NCI-H526 (cell line): ENCODE measurements around the gene DPP8.
"Not testable (repeated sequence)": the region's sequence is repeated elsewhere in the genome, so short reads cannot be mapped to it uniquely, and the experiment has no call there.

Experiments used
- DNase-seq, 2 experiments: peaks; one replicate each; lab custom pipeline; 2025; lab: John Stamatoyannopoulos, UW

Gene DPP8

DNA sequence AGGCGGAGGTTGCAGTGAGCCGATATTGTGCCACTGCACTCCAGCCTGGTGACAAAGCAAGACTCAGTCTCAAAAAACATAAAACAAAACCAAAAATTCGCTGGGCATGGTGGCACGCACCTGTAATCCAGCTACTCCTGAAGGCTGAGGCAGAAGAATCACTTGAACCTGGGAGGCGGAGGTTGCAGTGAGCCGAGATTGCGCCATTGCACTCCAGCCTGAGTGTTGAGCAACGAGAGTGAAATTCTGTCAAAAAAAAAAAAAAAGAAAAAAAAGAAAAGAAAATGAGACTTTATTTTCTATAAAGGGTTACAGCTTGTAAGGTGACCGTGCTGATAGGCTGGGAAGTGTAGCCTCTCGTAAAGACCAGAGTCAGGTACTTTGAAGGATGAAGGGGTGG lies 6.7 kb upstream of the DPP8 start:
- DNase-seq, result no peak

DNA sequence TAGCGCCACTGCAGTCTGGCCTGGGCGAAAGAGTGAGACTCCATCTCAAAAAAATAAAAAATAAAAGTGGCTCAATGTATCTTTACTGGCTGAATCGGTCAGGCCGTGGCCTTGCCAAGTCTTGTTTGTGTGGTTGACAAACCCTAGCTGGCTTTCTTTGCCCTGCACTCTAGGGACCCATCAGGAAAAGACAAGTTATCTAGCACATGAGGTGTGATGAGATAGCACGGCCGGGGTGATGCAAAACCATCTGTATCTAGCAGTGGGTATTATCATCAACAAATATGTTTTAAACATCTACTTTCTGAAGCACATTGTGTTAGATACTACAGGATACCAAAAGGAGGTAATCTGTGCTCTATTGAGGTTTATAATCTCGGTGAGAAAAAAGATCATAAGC lies 3.9 kb upstream of the DPP8 start:
- DNase-seq, result no peak

DNA sequence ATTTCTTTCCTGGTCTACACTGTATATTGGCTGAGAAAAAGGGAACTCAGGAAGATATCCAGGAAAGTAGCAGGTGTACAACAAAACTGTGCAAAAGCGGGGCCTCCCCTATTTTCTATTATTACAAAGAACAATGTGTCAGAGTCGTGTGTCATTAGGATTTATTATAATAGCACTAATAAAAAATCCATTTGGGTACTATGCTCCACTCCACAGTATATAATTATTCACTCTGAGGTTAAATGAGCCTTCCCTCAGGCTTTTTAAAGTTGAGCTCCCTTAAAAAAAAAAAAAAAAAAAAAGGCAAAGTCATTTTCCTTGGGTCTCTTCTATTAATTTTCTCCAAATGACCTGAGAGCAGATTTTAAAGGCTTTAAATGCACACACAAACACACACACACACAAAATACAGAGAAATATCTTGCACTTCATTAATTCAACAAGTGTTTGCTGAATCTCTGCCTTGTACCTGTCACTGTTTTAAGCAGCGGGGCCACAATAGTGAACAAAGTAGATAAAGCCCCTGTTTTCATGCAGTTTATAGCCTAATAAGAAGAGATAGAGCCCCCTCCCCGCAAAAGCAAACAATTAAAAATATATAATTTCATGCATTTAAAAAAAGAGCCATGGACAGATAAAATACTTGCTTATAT lies 1.3 kb upstream of the DPP8 start:
- DNase-seq, result no peak

DNA sequence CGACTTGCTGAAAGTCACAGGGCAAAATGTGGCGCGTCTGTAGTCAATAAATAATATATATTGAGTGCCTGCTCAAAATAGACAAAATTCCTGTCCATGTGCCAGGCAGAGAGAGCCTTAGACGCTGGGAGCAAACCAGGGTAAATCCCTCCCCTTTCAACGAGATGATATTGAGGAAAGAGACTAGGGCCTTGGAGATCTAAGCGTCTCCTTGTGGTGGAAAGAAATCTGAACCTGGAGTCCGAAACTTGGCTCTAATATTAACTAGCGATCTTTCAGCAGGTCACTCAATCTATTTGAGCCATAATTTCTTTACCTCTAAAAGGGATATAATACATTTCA lies 348 bp upstream of the DPP8 start:
- DNase-seq, result peak in 1 of 2 experiments; percentile 59

DNA sequence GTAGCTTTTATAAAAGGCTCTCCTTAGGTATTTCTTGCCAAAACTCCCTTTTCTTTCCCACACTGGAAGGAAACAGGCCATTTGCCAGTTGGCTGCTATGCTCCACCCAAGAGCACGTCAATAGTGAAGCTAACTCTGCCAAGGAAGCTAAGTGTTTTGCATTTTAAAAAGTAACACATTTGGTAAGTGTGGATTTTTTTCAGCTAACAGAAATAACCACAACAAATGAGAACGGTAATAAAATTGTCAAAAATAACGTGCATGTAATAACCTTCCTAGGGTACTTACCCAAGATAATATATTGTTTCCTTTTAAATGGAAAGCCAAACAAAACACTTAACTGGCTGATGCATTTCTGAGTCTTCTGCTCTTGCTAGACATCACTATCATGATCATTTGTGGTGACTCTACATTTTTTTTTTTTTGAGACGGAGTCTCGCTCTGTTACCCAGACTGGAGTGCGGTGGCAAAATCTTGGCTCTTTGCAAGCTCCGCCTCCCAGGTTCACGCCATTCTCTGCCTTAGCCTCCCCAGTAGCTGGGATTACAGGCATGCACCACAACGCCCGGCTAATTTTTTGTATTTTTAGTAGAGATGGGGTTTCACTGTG lies 4.6 kb downstream of the DPP8 start:
- no peak for DNase-seq

DNA sequence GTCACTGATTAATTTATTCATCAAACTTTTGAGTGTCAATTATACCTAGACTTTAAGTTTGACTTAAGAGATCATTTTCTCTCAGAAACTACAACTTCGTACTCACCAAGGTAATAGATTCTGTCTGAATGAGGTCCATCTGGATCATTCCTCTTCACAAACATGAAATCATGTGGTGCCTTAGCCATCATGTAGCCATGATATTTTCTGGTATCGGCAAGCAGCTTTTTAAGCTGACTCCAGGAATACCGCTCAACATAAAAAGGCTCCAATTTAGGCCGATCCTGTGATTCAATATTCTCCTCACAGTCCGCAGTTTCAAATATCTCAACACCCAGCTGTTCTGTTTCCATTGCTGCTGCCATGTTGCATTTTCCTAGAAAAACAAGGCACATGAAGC lies 5.3 kb downstream of the DPP8 start:
- no peak for DNase-seq

DNA sequence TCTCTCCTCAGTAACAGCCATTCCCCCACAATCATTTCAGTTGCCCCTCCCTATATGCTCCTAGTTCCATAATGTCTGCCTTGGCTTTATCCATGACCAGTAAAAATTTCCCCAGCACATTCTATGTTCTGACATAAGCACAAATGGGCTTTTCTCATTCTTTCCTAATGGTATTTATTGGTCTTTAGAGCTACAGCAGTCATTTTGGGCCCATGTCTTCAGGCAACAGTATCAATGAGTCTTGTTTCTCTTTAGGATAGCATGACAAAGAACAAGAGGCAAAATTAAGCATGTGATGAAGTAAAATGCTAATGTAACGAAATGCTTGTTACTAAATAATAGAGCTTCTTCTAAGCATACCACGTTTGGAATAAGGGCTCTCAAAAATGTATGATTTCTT lies 8.2 kb downstream of the DPP8 start:
- DNase-seq, result no peak

DNA sequence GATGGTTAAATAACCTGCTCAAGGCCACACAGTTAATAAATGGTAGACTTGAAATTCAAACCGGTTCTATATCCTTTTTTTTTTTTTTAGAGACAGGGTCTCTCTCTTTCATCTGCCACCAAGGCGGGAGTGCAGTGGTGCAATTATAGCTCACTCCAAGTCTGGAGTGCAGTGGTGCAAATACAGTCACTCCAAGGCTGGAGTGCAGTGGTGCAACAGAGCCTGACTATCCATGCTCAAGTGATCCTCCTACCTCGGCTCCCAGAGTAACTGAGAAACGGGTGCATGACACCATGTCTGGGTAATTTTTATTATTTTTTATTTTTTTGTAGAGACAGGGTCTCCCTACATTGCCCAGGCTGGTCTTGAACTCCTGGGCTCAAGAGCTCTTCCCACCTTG lies 23.4 kb downstream of the DPP8 start:
- DNase-seq, result no peak

DNA sequence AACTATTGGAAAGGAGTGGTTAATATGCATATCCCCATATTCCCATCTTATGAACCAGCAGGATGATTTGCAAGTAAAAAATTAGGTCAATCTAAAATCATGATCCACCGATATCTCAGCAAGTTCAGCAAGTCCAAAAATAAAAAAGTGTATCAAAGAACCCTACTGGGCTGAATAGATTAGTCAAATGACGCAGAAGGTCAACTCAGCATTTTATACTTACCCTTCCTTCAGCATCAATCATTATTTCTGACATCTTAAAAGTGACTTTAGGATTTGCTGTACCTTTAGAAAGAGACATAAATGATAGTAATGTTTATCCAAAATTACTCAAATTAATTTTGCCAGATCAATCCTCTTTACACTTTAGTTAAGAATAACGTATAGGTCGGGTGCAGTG lies 32.6 kb downstream of the DPP8 start:
- DNase-seq, result no peak

DNA sequence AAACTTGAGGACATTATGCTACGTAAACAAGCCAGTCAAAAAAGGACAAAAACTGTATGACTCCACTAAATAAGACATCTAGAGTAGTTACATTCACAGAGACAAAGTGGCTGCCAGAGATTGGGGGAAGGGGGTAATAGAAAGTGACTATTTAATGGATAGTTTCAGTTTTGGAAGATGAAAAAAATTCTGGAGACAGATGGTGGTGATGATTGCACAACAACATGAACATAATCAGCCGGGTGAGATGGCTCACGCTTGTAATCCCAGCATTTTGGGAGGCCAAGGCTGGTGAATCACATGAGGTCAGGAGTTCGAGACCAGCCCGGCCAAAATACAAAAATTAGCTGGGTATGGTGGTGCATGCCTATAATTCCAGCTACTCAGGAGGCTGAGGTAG lies 40.6 kb downstream of the DPP8 start:
- no peak for DNase-seq

DNA sequence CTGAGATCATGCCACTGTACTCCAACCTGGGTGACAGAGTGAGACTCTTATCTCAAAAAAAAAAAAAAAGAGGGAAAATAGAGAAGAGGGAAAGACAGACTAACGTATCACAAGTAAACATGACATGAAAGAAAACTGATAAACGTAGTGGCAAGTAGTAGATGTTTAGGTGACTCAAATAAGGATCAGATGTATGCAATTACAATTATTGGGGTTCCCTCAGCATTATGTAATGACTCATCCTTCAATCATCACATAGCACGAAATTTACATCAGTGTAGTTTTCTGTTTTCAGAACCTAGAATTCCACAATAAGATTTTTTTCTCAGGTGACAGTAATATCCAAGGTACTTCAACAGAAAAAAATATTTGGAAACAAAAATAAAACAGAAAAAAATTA lies 46.6 kb downstream of the DPP8 start:
- DNase-seq, result no peak

DNA sequence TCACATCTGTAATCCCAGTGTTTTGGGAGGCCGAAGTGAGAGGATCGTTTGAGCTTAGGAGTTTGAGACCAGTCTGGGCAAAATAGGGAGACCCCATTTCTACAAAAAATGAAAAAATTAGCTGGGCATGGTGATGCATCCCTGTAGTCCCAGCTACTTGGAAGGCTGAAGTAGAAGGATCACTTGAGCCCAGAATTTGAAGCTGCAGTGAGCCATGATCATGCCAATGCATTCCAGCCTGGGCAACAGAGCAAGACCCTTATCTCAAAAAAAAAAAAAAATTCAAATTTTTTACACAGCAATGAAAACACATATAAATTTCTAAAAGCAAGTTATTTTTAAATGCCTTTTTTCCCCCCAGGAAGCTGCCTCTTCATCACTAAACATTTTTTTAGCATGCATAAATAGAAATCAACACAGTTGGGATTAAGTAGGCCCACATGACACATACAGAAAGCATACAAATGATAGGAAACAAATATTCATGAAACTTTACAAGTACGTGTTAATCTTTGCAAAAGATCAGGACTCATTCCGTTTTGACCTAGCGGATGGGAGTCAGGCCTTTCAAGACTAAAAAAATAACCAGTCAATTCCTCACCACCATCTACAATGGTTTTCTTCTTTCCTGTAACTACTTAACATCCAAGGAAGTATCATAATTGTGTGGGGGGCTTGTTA lies 49.1 kb downstream of the DPP8 start:
- DNase-seq, result no peak

DNA sequence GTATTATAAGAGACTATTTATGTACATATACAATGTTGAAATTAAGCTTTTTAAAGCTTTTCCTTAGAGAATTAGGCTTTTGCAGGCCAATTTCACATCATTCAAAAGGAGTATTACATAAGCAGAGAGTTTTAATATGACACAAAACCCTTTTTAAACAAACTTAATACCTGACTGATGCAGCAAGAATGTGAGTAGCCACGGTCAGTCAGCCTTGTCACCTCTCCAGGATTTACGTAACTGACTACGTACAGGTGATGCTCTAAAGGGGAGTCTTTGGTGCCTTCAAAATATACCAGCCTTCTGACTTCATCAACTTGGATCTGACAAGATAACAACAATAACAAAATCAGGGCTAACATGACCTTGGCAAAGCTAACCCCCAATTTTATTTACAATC lies 50.6 kb downstream of the DPP8 start:
- no peak for DNase-seq

DNA sequence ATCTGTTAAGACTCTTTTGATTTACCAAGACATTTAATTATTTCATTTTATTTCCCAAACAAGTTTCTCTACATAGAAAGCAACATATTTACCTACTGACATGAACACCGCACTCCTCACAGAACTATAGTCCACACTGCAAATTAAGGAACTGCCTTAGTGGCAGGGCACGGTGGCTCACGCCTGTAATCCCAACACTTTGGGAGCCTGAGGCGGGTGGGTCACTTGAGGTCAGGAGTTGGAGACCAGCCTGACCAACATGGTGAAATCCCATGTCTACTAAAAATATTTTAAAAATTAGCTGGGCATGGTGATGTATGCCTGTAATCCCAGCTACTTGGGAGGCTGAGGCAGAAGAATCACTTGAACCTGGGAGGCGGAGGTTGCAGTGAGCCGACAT lies 54.4 kb downstream of the DPP8 start:
- DNase-seq, result not testable (repeated sequence)

DNA sequence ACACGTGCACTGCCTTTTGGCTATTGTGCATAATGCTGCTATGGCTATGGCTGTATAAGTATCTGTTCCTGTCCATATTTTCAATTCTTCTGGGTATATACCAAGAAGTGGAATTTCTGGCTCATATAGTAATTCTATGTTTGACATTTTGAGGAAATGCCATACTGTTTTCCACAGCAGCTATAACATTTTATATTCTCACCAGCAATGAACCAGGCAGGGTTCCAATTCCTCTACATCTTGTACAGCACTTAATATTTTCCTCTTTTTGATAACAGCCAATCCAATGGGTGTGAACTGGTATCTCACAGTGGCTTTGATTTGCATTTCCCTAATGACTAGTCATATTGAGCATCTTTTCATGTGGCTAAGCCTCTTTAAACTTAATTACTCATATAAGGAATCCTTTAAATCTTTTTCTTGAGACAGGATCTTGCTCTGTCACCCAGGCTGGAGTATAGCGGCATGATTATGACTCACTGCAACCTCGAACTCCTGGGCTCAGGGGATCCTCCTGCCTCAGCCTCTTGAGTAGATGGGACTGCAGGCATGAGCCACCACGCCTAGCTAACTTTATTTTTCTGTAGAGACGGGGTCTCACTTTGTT lies 56.6 kb downstream of the DPP8 start:
- no peak for DNase-seq

DNA sequence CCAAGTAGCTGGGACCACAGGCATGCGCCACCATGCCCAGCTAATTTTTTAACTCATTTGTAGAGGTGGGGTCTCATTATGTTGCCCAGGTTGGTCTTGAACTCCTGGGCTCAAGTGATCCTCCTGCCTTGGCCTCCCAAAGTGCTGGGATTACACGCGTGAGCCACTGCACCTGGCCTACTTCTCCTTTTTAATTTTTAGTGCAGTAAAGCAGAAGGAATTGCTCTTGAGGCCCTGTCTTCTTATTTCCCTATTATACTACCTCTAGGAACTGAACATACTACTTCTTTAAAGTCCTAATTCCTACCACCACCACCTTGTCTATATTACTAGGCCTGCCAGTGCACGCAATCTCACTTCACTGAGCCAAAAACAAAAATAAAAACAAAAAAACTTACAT lies 62.2 kb downstream of the DPP8 start:
- not testable (repeated sequence) for DNase-seq

DNA sequence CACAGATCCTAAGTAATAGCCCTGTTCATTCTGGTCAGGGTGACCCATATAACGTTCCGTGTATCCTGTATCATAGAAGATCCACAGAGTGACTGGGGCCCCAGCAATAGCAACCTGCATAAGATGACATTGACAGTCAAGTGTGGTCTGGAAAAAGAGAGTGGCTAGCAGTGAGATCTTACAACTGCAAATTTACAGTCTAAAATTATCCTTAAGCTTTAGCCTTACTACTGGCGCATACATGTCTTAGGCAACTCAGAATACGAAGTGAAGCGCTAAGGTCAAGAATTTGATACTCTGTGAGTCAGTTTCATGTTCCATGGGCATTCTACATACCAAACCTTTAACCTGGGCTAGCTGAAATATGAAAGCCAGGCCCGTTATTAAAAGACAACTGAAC lies 65.5 kb downstream of the DPP8 start:
- DNase-seq, result no peak

DNA sequence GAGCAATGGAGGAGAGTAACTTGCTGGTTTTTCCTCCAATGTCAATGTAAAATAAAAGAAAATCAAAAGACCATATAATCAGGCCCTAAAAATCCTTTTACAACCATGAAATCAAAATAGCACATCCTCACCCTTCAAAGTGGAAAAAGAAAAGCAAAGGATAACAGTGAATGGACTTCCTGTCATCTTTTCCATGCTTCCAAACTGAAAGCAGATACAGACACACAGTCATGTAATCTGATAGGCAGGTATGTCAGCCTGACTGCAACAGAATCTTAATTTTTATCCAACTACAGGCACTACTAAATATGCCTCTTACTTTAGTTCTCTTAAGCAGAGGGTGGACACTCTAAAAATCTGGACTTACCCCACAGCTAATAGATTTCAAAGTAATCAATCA lies 66.9 kb downstream of the DPP8 start:
- DNase-seq, result no peak

DNA sequence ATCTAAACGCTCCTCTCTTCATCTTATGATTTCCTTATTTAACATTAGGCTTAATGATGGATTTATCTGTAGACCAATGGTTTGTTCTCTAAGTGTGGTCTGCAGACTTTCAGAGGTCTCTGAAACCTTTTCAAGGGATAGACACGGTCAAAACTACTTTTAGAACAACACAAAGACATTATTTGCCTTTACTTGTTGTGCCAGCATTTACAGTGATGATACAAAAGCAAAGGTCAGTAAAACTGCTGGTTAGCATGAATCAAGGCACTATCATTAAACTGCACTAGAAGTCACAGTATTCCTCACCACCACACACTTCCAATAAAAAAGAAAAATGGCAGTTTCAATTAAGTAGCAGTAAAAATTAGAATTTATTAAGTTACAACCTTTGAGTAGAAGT lies 70.3 kb downstream of the DPP8 start:
- no peak for DNase-seq

DNA sequence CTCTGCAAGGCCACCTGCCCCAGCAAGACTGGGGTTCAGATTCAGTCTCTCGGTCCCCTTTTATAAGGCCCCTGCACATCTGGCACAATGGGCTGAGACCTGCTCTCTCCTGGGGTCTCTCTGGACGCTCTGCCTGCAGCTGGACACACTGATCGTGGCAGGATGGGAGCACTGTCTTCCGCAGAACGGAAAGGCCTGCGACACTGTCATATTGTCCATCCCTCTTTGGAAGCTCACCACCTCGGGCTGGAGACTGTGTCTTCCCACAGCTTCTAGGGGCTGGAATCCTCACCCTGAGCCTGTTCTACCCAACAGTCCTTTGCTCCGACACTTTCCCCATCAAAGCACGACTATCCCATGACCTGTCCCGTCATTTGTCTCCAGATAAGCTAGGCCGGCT lies 83.3 kb downstream of the DPP8 start:
- DNase-seq, result no peak

DNA sequence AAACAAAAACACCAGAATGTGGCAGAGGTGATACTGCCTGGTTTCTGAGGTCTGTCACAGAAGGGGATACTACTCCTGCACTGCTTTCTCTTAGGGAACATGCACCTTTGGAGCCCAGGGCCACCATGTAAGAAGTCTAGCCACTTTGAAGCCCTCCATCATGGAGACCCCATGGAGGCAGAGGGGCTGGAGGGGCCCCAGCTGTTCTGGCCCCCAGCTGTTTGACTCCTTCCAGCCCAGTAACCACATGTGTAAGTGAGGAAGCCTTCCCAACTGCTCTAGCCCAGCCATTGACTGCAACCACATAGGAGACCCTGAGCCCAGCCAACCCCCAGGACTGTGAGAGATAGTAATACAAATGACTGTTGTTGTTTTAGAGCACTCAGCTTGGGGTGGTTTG lies 85.8 kb downstream of the DPP8 start:
- no peak for DNase-seq

DNA sequence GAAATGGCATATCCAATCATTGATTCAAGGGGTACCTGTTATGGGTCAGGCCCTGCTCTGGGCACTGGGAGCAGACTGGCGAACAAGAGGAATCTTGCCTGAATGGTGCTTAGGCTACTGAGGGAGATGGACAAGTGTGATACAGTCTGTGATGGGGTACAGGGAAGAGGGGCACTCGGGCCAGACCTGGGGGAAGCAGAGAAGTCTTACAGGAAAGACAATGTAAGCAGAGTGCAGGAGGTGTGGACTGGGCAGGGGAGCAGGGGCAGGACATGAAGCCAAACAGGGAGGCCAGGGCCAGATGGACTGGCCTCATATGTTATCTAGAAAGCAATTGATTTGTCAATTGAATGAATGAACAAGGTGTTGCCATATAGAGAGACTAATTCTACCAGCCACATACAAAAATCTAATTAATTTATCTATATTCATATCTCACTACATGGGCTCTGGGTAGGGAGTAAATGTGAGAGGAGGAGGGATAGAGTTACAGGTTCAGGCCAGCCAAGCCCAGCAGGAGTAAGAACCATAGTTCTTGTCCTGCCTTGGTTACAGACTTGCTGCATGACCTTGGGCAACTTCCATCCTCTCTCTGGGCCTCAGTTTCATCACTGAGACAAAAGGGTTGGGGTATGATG lies 91.2 kb downstream of the DPP8 start:
- peak in 1 of 2 experiments; percentile 4 for DNase-seq

DNA sequence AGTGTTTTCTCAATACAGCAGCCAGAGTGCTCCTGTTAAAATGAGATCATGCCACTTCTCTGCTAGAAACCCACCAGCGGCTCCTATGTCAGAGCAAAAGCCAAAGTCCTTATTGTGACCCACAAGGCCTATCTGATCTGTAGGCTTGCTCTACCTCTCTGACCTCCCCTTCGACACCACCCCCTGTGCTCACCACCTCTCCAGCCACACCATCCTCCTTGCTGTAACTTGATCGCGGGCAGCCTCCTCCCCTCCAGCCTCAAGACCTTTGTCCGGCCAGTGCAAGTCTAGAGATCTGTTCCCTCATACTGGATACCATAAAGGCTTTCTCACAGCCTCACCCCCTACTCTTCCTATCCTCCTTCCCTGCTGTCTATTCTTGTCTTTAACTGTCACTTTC lies 92.8 kb downstream of the DPP8 start:
- DNase-seq, result no peak
